ENCODE measurements around the gene ANG. TPM values are rescaled to one million over a fixed set of nuclear protein-coding genes. Genes with fewer than 3 reads are reported as not detected.
A peak's percentile ranks its signal among the peaks of the same experiment; 100 is the strongest.
"Not testable (repeated sequence)": the region's sequence is repeated elsewhere in the genome, so short reads cannot be mapped to it uniquely, and the experiment has no call there.

ANG gene
- polyA plus RNA-seq, 1 of the 3 experiments (the other 2 are of a cell fraction), result 3.6 TPM

DNA sequence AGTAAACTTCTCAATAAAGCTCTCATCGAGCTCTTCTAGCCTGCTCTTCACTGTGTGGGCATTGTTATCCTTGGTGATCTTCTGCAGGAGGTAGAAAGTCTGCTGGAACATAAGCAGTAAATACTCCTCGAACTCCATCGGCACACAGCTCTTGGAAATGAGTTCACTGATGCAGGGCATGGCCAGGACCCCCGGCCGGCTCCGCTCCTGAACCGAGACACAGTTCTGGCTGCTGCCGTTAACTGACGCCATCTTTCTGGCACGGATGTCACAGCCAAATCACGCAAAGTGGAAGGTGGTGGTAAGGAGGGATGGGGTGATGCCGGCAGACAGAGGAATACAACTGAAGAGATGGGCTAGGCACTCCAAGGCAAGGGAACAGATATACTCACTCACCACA lies 33.5 kb downstream of the ANG start:
- Histone ChIP-seq H3K9ac (no peak overlapping the region), H4K20me1 (ENCODE audit: insufficient read depth) (no peaks in the 10 kb centered on the region), H2AFZ (ENCODE audit: low read depth) (no peak overlapping the region), H3K4me3 (ENCODE audit: low read depth in 2 of 2, low read length in 1 of 2) (no peak overlapping the region), H3K27me3 (ENCODE audit: insufficient read depth) (peaks cover 65% of the 10 kb centered on the region), H3K79me2 (ENCODE audit: insufficient read depth) (no peaks in the 10 kb centered on the region), H3K27ac (ENCODE audit: low read depth in 2 of 2, low read length in 1 of 2) (no peak overlapping the region), H3K9me2 (no peaks in the 10 kb centered on the region), H3F3A (replicated peaks; ENCODE audit: insufficient read depth) (no peaks in the 10 kb centered on the region), H3K4me1 (ENCODE audit: control insufficient read depth in 1 of 2, insufficient read depth in 2 of 2, low read depth in 1 of 2, low read length in 1 of 2) (no peaks in the 10 kb centered on the region), H3K9me3 (no peaks in the 10 kb centered on the region), H3K36me3 (replicated peaks in 1 of 2; ENCODE audit: control insufficient read depth in 1 of 2, insufficient read depth in 2 of 2, low read length in 1 of 2) (no peaks in the 10 kb centered on the region), H3K4me2 (no peak overlapping the region)
- ChIA-PET CTCF (no interaction called here), POLR2A (no interaction called here)
- DNase-seq, result no peak
- no peak for TF ChIP-seq JUND (IDR thresholded peaks at IDR 0.05)
- TF ChIP-seq ELF1 (IDR thresholded peaks at IDR 0.05), result no peak
- 17% methylated on average over 12 of the region's 12 CpGs for WGBS (ENCODE audit: low lambda C conversion rate)

DNA sequence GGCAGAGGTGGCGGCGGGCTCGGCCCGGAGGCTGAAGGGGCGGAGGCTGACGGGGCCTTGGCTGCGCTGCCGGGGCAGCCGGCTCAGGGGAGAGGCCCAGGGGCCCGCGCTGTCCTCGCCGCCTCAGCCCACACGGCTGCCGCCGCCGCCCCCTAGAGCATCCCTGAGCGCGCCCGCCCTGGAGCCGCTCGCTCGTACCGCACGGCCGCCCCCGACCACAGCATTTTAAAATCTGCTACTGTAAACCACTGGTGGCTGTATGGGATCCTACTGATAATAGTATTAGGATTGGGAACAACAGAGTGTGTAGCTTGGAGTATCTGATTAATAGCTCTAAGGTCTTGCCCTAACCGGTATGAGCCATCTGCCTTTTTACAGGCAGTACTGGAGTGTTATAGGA lies 34.9 kb downstream of the ANG start:
- no peaks in the 10 kb centered on the region for H3F3A ChIP-seq (replicated peaks; ENCODE audit: insufficient read depth)
- peak overlapping the region; percentile 28; the same call in 1 of the 2 replicates for H3K4me2 ChIP-seq
- WGBS (ENCODE audit: low lambda C conversion rate), result 21% methylated on average over 3 of the region's 28 CpGs
- H3K9ac ChIP-seq, result no peak overlapping the region
- H2AFZ ChIP-seq (ENCODE audit: low read depth), result no peak overlapping the region
- H4K20me1 ChIP-seq (ENCODE audit: insufficient read depth), result no peaks in the 10 kb centered on the region
- no peaks in the 10 kb centered on the region for H3K36me3 ChIP-seq (replicated peaks in 1 of 2; ENCODE audit: control insufficient read depth in 1 of 2, insufficient read depth in 2 of 2, low read length in 1 of 2)
- peak; percentile 27 for DNase-seq
- H3K9me3 ChIP-seq, result no peaks in the 10 kb centered on the region
- ChIA-PET POLR2A (no interaction called here), CTCF (interaction anchor here (0.8 kb wide), 1 partner anchor 33 kb away, joined by 3 read pairs; no protein-coding TSS in a partner anchor)
- H3K27me3 ChIP-seq (ENCODE audit: insufficient read depth), result peaks cover 56% of the 10 kb centered on the region
- H3K4me1 ChIP-seq (ENCODE audit: control insufficient read depth in 1 of 2, insufficient read depth in 2 of 2, low read depth in 1 of 2, low read length in 1 of 2), result no peaks in the 10 kb centered on the region
- no peak overlapping the region for H3K27ac ChIP-seq (ENCODE audit: low read depth in 2 of 2, low read length in 1 of 2)
- no peak overlapping the region for H3K4me3 ChIP-seq (ENCODE audit: low read depth in 2 of 2, low read length in 1 of 2)
- H3K9me2 ChIP-seq, result no peaks in the 10 kb centered on the region
- TF ChIP-seq GABPA (IDR thresholded peaks at IDR 0.05; ENCODE audit: low read depth) (no peak), YY1 (IDR thresholded peaks at IDR 0.05; ENCODE audit: low read depth) (no peak), TCF12 (IDR thresholded peaks at IDR 0.05) (no peak), SIN3A (IDR thresholded peaks at IDR 0.05; ENCODE audit: borderline replicate concordance, low read depth, low read length) (no peak), JUND (IDR thresholded peaks at IDR 0.05) (no peak), FOSL2 (IDR thresholded peaks at IDR 0.05; ENCODE audit: borderline replicate concordance, low read depth) (no peak), ELF1 (IDR thresholded peaks at IDR 0.05) (no peak), RFX5 (IDR thresholded peaks at IDR 0.05; ENCODE audit: low read length) (no peak)
- TF ChIP-seq, protein P1, sequence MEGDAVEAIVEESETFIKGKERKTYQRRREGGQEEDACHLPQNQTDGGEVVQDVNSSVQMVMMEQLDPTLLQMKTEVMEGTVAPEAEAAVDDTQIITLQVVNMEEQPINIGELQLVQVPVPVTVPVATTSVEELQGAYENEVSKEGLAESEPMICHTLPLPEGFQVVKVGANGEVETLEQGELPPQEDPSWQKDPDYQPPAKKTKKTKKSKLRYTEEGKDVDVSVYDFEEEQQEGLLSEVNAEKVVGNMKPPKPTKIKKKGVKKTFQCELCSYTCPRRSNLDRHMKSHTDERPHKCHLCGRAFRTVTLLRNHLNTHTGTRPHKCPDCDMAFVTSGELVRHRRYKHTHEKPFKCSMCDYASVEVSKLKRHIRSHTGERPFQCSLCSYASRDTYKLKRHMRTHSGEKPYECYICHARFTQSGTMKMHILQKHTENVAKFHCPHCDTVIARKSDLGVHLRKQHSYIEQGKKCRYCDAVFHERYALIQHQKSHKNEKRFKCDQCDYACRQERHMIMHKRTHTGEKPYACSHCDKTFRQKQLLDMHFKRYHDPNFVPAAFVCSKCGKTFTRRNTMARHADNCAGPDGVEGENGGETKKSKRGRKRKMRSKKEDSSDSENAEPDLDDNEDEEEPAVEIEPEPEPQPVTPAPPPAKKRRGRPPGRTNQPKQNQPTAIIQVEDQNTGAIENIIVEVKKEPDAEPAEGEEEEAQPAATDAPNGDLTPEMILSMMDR (IDR thresholded peaks at IDR 0.05), result no peak
- H3K79me2 ChIP-seq (ENCODE audit: insufficient read depth), result no peaks in the 10 kb centered on the region

DNA sequence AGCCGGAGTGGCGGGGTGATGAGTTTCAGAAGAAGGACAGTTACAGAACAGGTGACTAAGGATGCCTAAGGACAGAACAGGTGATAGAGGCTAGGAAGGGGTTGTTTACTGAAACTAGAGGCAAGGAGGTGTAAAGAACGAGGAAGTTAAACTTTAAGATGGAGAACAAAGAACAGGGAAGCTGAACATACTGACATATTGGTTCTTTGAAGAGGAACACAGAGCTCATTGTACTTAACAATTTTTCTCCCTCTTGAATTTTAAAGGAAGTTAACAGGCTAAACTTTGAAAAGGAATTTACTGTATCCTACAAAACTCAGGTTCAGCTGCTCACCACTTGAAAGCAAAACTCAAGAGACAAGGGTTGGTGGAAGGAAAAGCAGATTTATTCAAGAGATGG lies 37.6 kb downstream of the ANG start:
- H2AFZ ChIP-seq (ENCODE audit: low read depth); H3K79me2 ChIP-seq (ENCODE audit: insufficient read depth); H3K9me2 ChIP-seq; H4K20me1 ChIP-seq (ENCODE audit: insufficient read depth); POLR2A ChIA-PET; H3K4me2 ChIP-seq; DNase-seq; H3K9ac ChIP-seq; H3K4me1 ChIP-seq (ENCODE audit: control insufficient read depth in 1 of 2, insufficient read depth in 2 of 2, low read depth in 1 of 2, low read length in 1 of 2); H3K9me3 ChIP-seq; H3K36me3 ChIP-seq (replicated peaks in 1 of 2; ENCODE audit: control insufficient read depth in 1 of 2, insufficient read depth in 2 of 2, low read length in 1 of 2); CTCF ChIA-PET; H3K27ac ChIP-seq (ENCODE audit: low read depth in 2 of 2, low read length in 1 of 2); H3K4me3 ChIP-seq (ENCODE audit: low read depth in 2 of 2, low read length in 1 of 2); H3F3A ChIP-seq (replicated peaks; ENCODE audit: insufficient read depth): not testable (repeated sequence)
- peaks cover 53% of the 10 kb centered on the region for H3K27me3 ChIP-seq (ENCODE audit: insufficient read depth)
- 12% methylated on average over 3 of the region's 3 CpGs for WGBS (ENCODE audit: low lambda C conversion rate)

Measured in SK-N-SH (cell line).